Mesothelial cell of epicardium (in vitro differentiated cells): ENCODE measurements around the gene TEX2. TPM values are rescaled to one million over a fixed set of nuclear protein-coding genes. Genes with fewer than 3 reads are reported as not detected.

Source experiments
- DNase-seq, 2 experiments: peaks; one replicate each; pipeline ENCODE4 v3.0.0; 2021; ENCODE audit warnings: low spot score in 2 of 2; ENCODE audit not compliant: unreplicated experiment in 2 of 2
- H3K27ac Mint-ChIP-seq: 2 replicates; pipeline ENCODE4 v1.8.0; 2021; ENCODE audit warnings: mixed read lengths
- H3K27me3 Mint-ChIP-seq: 2 replicates; pipeline ENCODE4 v1.8.0; 2021; ENCODE audit warnings: low read depth, mixed read lengths
- H3K36me3 Mint-ChIP-seq: 2 replicates; pipeline ENCODE4 v1.8.0; 2021; ENCODE audit warnings: mixed read lengths
- H3K4me1 Mint-ChIP-seq: 2 replicates; pipeline ENCODE4 v1.8.0; 2021; ENCODE audit warnings: mixed read lengths
- H3K4me3 Mint-ChIP-seq: 2 replicates; pipeline ENCODE4 v1.8.0; 2021; ENCODE audit warnings: mild to moderate bottlenecking, moderate library complexity, mixed read lengths
- H3K9me3 Mint-ChIP-seq: 2 replicates; pipeline ENCODE4 v1.8.0; 2021; ENCODE audit warnings: mixed read lengths
- CTCF ChIP-seq: fragments of 200-600 bp; sonication (generic); IDR thresholded peaks from one replicate; pipeline ENCODE4 v1.5.0; 2021; ENCODE audit warnings: antibody characterized with exemption; ENCODE audit not compliant: unreplicated experiment
- total RNA-seq: library from RNA; stranded (reverse); gene quantifications from 3 replicates; pipeline ENCODE4 v1.2.1, GENCODE V29; 2021

The TEX2 gene
- total RNA-seq, 1 donor from 2014 or later = 27.1 TPM

GRCh38 chr17:64134216-64134970 lies 128.7 kb downstream of the TEX2 start:
- H3K9me3 Mint-ChIP-seq = no peaks in the 10 kb centered on the region
- DNase-seq = no peak
- H3K27me3 Mint-ChIP-seq = peaks cover 2% of the 10 kb centered on the region
- H3K27ac Mint-ChIP-seq = peak overlapping the region; percentile 69
- no peaks in the 10 kb centered on the region for H3K36me3 Mint-ChIP-seq
- H3K4me1 Mint-ChIP-seq = peaks cover 27% of the 10 kb centered on the region
- H3K4me3 Mint-ChIP-seq = no peak overlapping the region
- no peak for TF ChIP-seq CTCF

GRCh38 chr17:64133546-64134215 lies 129.4 kb downstream of the TEX2 start:
- no peak overlapping the region for H3K27ac Mint-ChIP-seq
- H3K27me3 Mint-ChIP-seq = peaks cover 2% of the 10 kb centered on the region
- DNase-seq = no peak
- no peaks in the 10 kb centered on the region for H3K9me3 Mint-ChIP-seq
- H3K36me3 Mint-ChIP-seq = no peaks in the 10 kb centered on the region
- peaks cover 32% of the 10 kb centered on the region for H3K4me1 Mint-ChIP-seq
- no peak overlapping the region for H3K4me3 Mint-ChIP-seq
- TF ChIP-seq CTCF = peak; percentile 68

- no peak overlapping the region for H3K27ac Mint-ChIP-seq
- H3K36me3 Mint-ChIP-seq = no peaks in the 10 kb centered on the region
- H3K4me1 Mint-ChIP-seq = peaks cover 38% of the 10 kb centered on the region
- no peak overlapping the region for H3K4me3 Mint-ChIP-seq
- no peak for DNase-seq
- peaks cover 2% of the 10 kb centered on the region for H3K27me3 Mint-ChIP-seq
- no peaks in the 10 kb centered on the region for H3K9me3 Mint-ChIP-seq
- TF ChIP-seq CTCF = no peak
Observed at GRCh38 chr17:64131606-64132270, 131.3 kb downstream of the TEX2 start.

- Mint-ChIP-seq H3K4me3 (peak overlapping the region; percentile 72), H3K4me1 (peaks cover 38% of the 10 kb centered on the region), H3K27ac (peak overlapping the region; percentile 91), H3K9me3 (no peaks in the 10 kb centered on the region), H3K36me3 (no peaks in the 10 kb centered on the region), H3K27me3 (peaks cover 2% of the 10 kb centered on the region)
- DNase-seq = no peak
- TF ChIP-seq CTCF = no peak
Observed at GRCh38 chr17:64130559-64131001, 132.5 kb downstream of the TEX2 start.

- Mint-ChIP-seq H3K4me3 (peak within 1 kb of the TSS; percentile 72), H3K36me3 (no peaks in the 10 kb centered on the region), H3K27me3 (peaks cover 2% of the 10 kb centered on the region), H3K27ac (peak within 1 kb of the TSS; percentile 91), H3K4me1 (peaks cover 36% of the 10 kb centered on the region), H3K9me3 (no peaks in the 10 kb centered on the region)
- TF ChIP-seq CTCF = no peak
- peak; percentile 91 to 94 for DNase-seq
Observed at GRCh38 chr17:64129765-64130558, 133.1 kb downstream of the TEX2 start, which contains the start of gene ERN1. Gene ERN1, minus strand, starts transcription at chr17:64130144. Its CDS starts 115 bp downstream, at chr17:64130029.
